B cell (primary cell): Measurements from ENCODE around the gene TRIM44. TPM values are rescaled to one million over a fixed set of nuclear protein-coding genes. Genes with fewer than 3 reads are reported as not detected.

Experiments
- ATAC-seq: fragments of 200-7000 bp; cut with Tn5 transposase; one replicate; pipeline ENCODE4 v1.10.0; 2021; ENCODE audit warnings: low read depth, mild to moderate bottlenecking, moderate number of reproducible peaks, moderate library complexity
- CTCF ChIA-PET: fragments of 350-600 bp; sonication (Branson Sonifier 250); formaldehyde crosslinking; loops from one replicate; lab custom pipeline; 2021; ENCODE audit warnings: antibody characterized with exemption, inconsistent platforms; lab: Charles Lee
- POLR2A ChIA-PET: fragments of 350-600 bp; sonication (Branson Sonifier 250); formaldehyde crosslinking; loops from one replicate; lab custom pipeline; 2021; ENCODE audit warnings: antibody characterized with exemption; lab: Charles Lee
- DNase-seq: peaks from one replicate; pipeline ENCODE4 v3.0.0; 2013
- H2AFZ ChIP-seq: 2 replicates; pipeline ENCODE4 v1.6.1; 2012; ENCODE audit warnings: mild to moderate bottlenecking, low read depth, low read length; ENCODE audit not compliant: insufficient read depth, poor library complexity, severe bottlenecking
- H3K27ac ChIP-seq, 2 donors: 1 replicate in 1 of 2; 2 replicates in 1 of 2; pipeline ENCODE4 v1.5.1; 2012 to 2013; ENCODE audit warnings: low read length in 2 of 2, mild to moderate bottlenecking in 2 of 2, moderate library complexity in 1 of 2
- H3K27me3 ChIP-seq, 4 experiments: fragments of 200-600 bp in 1 of 4; sonication (generic) in 1 of 4; replicated peaks in 1 of 4; 1 replicate in 2 of 4; 2 replicates in 2 of 4; pipeline versions ENCODE4 v1.6.1 to v1.7.0; 2013 to 2016; ENCODE audit warnings: low read length in 3 of 4, mild to moderate bottlenecking in 2 of 4, mixed read lengths in 1 of 4, moderate library complexity in 1 of 4; ENCODE audit not compliant: insufficient read depth in 4 of 4, control insufficient read depth in 3 of 4; ENCODE audit errors: control extremely low read depth in 1 of 4
- H3K36me3 ChIP-seq, 2 experiments: replicated peaks in 1 of 2; 1 replicate in 1 of 2; 2 replicates in 1 of 2; pipeline versions ENCODE4 v1.6.1 to v1.7.1; 2013; ENCODE audit warnings: low read length in 1 of 2; ENCODE audit not compliant: insufficient read depth in 2 of 2, control insufficient read depth in 1 of 2; ENCODE audit errors: control extremely low read depth in 1 of 2, extremely low read depth in 1 of 2
- H3K4me1 ChIP-seq, 2 donors: fragments of 200-600 bp in 1 of 2; sonication (generic) in 1 of 2; 1 replicate in 1 of 2; 2 replicates in 1 of 2; pipeline versions ENCODE4 v1.5.1 to v1.6.1; 2013 to 2017; ENCODE audit warnings: low read length in 2 of 2; ENCODE audit not compliant: control insufficient read depth in 2 of 2, insufficient read depth in 2 of 2
- H3K4me2 ChIP-seq: replicated peaks from 2 replicates; pipeline ENCODE3; 2012; ENCODE audit warnings: mild to moderate bottlenecking, low read depth, low read length; ENCODE audit not compliant: poor library complexity, severe bottlenecking
- H3K4me3 ChIP-seq, 5 experiments: fragments of 200-600 bp in 1 of 5; sonication (generic) in 1 of 5; 1 replicate in 3 of 5; 2 replicates in 2 of 5; pipeline versions ENCODE4 v1.5.1 to v1.7.0; 2011 to 2016; ENCODE audit warnings: low read length in 4 of 5, mild to moderate bottlenecking in 4 of 5, low read depth in 2 of 5, control low read depth in 1 of 5, moderate library complexity in 1 of 5; ENCODE audit not compliant: insufficient read depth in 1 of 5; ENCODE audit errors: control extremely low read depth in 1 of 5, extremely low read depth in 1 of 5
- H3K79me2 ChIP-seq: fragments of 200-600 bp; sonication (generic); one replicate; pipeline ENCODE4 v1.6.0; 2016; ENCODE audit warnings: low read length; ENCODE audit not compliant: control insufficient read depth, insufficient read depth
- H3K9ac ChIP-seq: fragments of 200-600 bp; sonication (generic); 2 replicates; pipeline ENCODE4 v1.6.1; 2017; ENCODE audit warnings: mild to moderate bottlenecking, low read length, moderate library complexity
- H3K9me3 ChIP-seq, 3 donors: one replicate each; pipeline versions ENCODE4 v1.6.1 to v1.7.1; 2013; ENCODE audit warnings: low read length in 2 of 3; ENCODE audit not compliant: control insufficient read depth in 2 of 3, insufficient read depth in 1 of 3; ENCODE audit errors: control extremely low read depth in 1 of 3
- H4K20me1 ChIP-seq: 2 replicates; pipeline ENCODE4 v1.6.0; 2012; ENCODE audit warnings: mild to moderate bottlenecking, low read length; ENCODE audit not compliant: insufficient read depth, control insufficient read depth, poor library complexity, severe bottlenecking
- H3K27ac Mint-ChIP-seq: one replicate; pipeline ENCODE4 v1.8.0; 2021; ENCODE audit warnings: mixed read lengths
- H3K27me3 Mint-ChIP-seq: one replicate; pipeline ENCODE4 v1.8.0; 2021; ENCODE audit warnings: mixed read lengths
- H3K4me1 Mint-ChIP-seq: one replicate; pipeline ENCODE4 v1.8.0; 2021; ENCODE audit warnings: mixed read lengths
- H3K4me3 Mint-ChIP-seq: one replicate; pipeline ENCODE4 v1.8.0; 2021; ENCODE audit warnings: mixed read lengths
- H3K9me3 Mint-ChIP-seq: one replicate; pipeline ENCODE4 v1.8.0; 2022; ENCODE audit warnings: mixed read lengths; ENCODE audit not compliant: insufficient read depth
- EZH2 ChIP-seq: IDR thresholded peaks from 2 replicates; pipeline ENCODE4 v1.6.1; 2012; ENCODE audit warnings: borderline replicate concordance, low read depth, mild to moderate bottlenecking, moderate library complexity, low read length; ENCODE audit not compliant: insufficient read depth, poor library complexity, severe bottlenecking
- WGBS: methylation state at CpG from one replicate; pipeline ENCODE4 v1.1.5; 2013; ENCODE audit warnings: missing lambda C conversion rate; ENCODE audit not compliant: insufficient coverage; 5-methylcytosine and 5-hydroxymethylcytosine counted together
- intact Hi-C: fragments of 100-400 bp; cut with micrococcal nuclease; formaldehyde crosslinking; loops from one replicate; pipeline ENCODE4 v1.10.0; 2022
- polyA plus RNA-seq: library from polyadenylated mRNA; depleted of rRNA; stranded (reverse); fragments of >200 nt; gene quantifications from 2 replicates; pipeline ENCODE4 v1.2.3, GENCODE V29; 2012
- total RNA-seq, 2 donors: library from RNA; stranded (reverse); fragments of 120-200 nt in 1 of 2; gene quantifications; 1 replicate in 1 of 2; 2 replicates in 1 of 2; pipeline versions ENCODE4 v1.2.3 to v1.2.4, GENCODE V29; 2013 to 2022
- TF ChIP-seq, protein P1 (sequence below): fragments of 200-600 bp; IDR thresholded peaks from one replicate; pipeline ENCODE4 v1.8.0; 2022; ENCODE audit warnings: antibody characterized with exemption, mild to moderate bottlenecking

TRIM44 gene
- total and polyA plus RNA-seq, 2 donors (not counting 1 experiment from before 2014, with no cell fraction given), result 39.1 to 71.1 TPM

- Mint-ChIP-seq H3K9me3 (no peaks in the 10 kb centered on the region), H3K4me3 (no peak overlapping the region), H3K27ac (no peak overlapping the region), H3K4me1 (peaks cover 6% of the 10 kb centered on the region), H3K27me3 (no peaks in the 10 kb centered on the region)
- Histone ChIP-seq H3K79me2 (peaks cover 27% of the 10 kb centered on the region), H4K20me1 (no peaks in the 10 kb centered on the region), H3K27me3 (no peaks in the 10 kb centered on the region), H3K27ac (no peak overlapping the region), H3K9me3 (no peaks in the 10 kb centered on the region), H3K4me1 (no peaks in the 10 kb centered on the region), H2AFZ (no peak overlapping the region), H3K36me3 (peaks cover 3 to 6% of the 10 kb centered on the region in 2 experiments), H3K9ac (no peak overlapping the region), H3K4me3 (no peak overlapping the region), H3K4me2 (no peak overlapping the region)
- ATAC-seq (no peak), DNase-seq (no peak)
- POLR2A ChIA-PET, result no interaction called here
- CTCF ChIA-PET, result no interaction called here
- intact Hi-C loops, result no loop called here
- 100% methylated on average over 3 of the region's 4 CpGs for WGBS
- TF ChIP-seq EZH2, result no peak
- TF ChIP-seq, protein P1, sequence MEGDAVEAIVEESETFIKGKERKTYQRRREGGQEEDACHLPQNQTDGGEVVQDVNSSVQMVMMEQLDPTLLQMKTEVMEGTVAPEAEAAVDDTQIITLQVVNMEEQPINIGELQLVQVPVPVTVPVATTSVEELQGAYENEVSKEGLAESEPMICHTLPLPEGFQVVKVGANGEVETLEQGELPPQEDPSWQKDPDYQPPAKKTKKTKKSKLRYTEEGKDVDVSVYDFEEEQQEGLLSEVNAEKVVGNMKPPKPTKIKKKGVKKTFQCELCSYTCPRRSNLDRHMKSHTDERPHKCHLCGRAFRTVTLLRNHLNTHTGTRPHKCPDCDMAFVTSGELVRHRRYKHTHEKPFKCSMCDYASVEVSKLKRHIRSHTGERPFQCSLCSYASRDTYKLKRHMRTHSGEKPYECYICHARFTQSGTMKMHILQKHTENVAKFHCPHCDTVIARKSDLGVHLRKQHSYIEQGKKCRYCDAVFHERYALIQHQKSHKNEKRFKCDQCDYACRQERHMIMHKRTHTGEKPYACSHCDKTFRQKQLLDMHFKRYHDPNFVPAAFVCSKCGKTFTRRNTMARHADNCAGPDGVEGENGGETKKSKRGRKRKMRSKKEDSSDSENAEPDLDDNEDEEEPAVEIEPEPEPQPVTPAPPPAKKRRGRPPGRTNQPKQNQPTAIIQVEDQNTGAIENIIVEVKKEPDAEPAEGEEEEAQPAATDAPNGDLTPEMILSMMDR, result no peak
Observed at GRCh38 chr11:35747668-35748067, 85.1 kb downstream of the TRIM44 start.

GRCh38 chr11:35748644-35749043 lies 86.1 kb downstream of the TRIM44 start:
- CTCF ChIA-PET, result no interaction called here
- no CpG with 5 or more reads among the region's 1 CpG for WGBS
- peaks cover 2 to 6% of the 10 kb centered on the region in 2 experiments for H3K36me3 ChIP-seq

More at GRCh38 chr11:35748644-35749043, 86.1 kb downstream of the TRIM44 start:
- DNase-seq (no peak), ATAC-seq (no peak)
- H3K9ac ChIP-seq, result no peak overlapping the region
- no peak overlapping the region for H3K27ac Mint-ChIP-seq
- peaks cover 6% of the 10 kb centered on the region for H3K4me1 Mint-ChIP-seq
- H3K27me3 ChIP-seq, result no peaks in the 10 kb centered on the region
- TF ChIP-seq EZH2, result no peak
- TF ChIP-seq, protein P1, result no peak
- no peak overlapping the region for H2AFZ ChIP-seq
- H3K27ac ChIP-seq, result no peak overlapping the region
- no peaks in the 10 kb centered on the region for H4K20me1 ChIP-seq
- H3K9me3 ChIP-seq, result no peaks in the 10 kb centered on the region
- no peaks in the 10 kb centered on the region for H3K9me3 Mint-ChIP-seq
- H3K4me3 Mint-ChIP-seq, result no peak overlapping the region
- intact Hi-C loops, result no loop called here
- H3K27me3 Mint-ChIP-seq, result no peaks in the 10 kb centered on the region
- H3K4me2 ChIP-seq, result no peak overlapping the region
- POLR2A ChIA-PET, result no interaction called here
- peaks cover 25% of the 10 kb centered on the region for H3K79me2 ChIP-seq
- no peaks in the 10 kb centered on the region for H3K4me1 ChIP-seq
- no peak overlapping the region for H3K4me3 ChIP-seq
